Neutrophil (primary cell): ENCODE results near the gene COL4A3.

Experiments used
- H3K27ac ChIP-seq: fragments of 200-600 bp; sonication (generic); 2 replicates; pipeline ENCODE4 v1.5.1; 2016; ENCODE audit warnings: mild to moderate bottlenecking, moderate library complexity
- H3K27me3 ChIP-seq: fragments of 200-600 bp; sonication (generic); 2 replicates; pipeline ENCODE4 v1.6.0; 2016; ENCODE audit warnings: mild to moderate bottlenecking
- H3K36me3 ChIP-seq: fragments of 200-600 bp; sonication (generic); 2 replicates; pipeline ENCODE4 v1.5.1; 2017
- H3K4me1 ChIP-seq, 2 experiments: fragments of 200-600 bp in 1 of 2; sonication (generic) in 1 of 2; 1 replicate in 1 of 2; 2 replicates in 1 of 2; pipeline versions ENCODE4 v1.5.1 to v1.6.1; 2013 to 2016; ENCODE audit warnings: low read depth in 1 of 2, low read length in 1 of 2, mild to moderate bottlenecking in 1 of 2, moderate library complexity in 1 of 2; ENCODE audit not compliant: control insufficient read depth in 1 of 2, insufficient read depth in 1 of 2
- H3K4me3 ChIP-seq, 2 experiments: fragments of 200-600 bp in 1 of 2; sonication (generic) in 1 of 2; 1 replicate in 1 of 2; 2 replicates in 1 of 2; pipeline ENCODE4 v1.5.1; 2013 to 2016; ENCODE audit warnings: low read depth in 1 of 2, low read length in 1 of 2, mild to moderate bottlenecking in 1 of 2, moderate library complexity in 1 of 2
- H3K9me3 ChIP-seq: fragments of 200-600 bp; sonication (generic); 2 replicates; pipeline ENCODE4 v1.5.1; 2016
- CTCF ChIP-seq: fragments of 200-600 bp; sonication (generic); IDR thresholded peaks from 2 replicates; pipeline ENCODE4 v1.5.1; 2016; ENCODE audit warnings: antibody characterized with exemption

COL4A3 gene

GRCh38 chr2:227347117-227347516 is 182.7 kb downstream of the COL4A3 start:
- TF ChIP-seq CTCF = no peak
- Histone ChIP-seq H3K4me3 (no peak overlapping the region), H3K36me3 (peaks cover 40% of the 10 kb centered on the region), H3K4me1 (no peaks in the 10 kb centered on the region), H3K27ac (no peak overlapping the region), H3K27me3 (no peaks in the 10 kb centered on the region), H3K9me3 (no peaks in the 10 kb centered on the region)

- Histone ChIP-seq H3K4me3 (no peak overlapping the region), H3K4me1 (no peaks in the 10 kb centered on the region), H3K27me3 (no peaks in the 10 kb centered on the region), H3K36me3 (peaks cover 49% of the 10 kb centered on the region), H3K9me3 (no peaks in the 10 kb centered on the region), H3K27ac (no peak overlapping the region)
- TF ChIP-seq CTCF = no peak
Measured at GRCh38 chr2:227348324-227348723, 183.9 kb downstream of the COL4A3 start.

- TF ChIP-seq CTCF = no peak
- no peaks in the 10 kb centered on the region for H3K27me3 ChIP-seq
- peaks cover 46% of the 10 kb centered on the region for H3K36me3 ChIP-seq
- H3K9me3 ChIP-seq = no peaks in the 10 kb centered on the region
- H3K4me1 ChIP-seq = no peaks in the 10 kb centered on the region
- no peak overlapping the region for H3K4me3 ChIP-seq
- H3K27ac ChIP-seq = no peak overlapping the region
Measured at GRCh38 chr2:227349989-227350612, 185.7 kb downstream of the COL4A3 start.

- Histone ChIP-seq H3K36me3 (peaks cover 44% of the 10 kb centered on the region), H3K27me3 (no peaks in the 10 kb centered on the region), H3K4me1 (no peaks in the 10 kb centered on the region), H3K9me3 (no peaks in the 10 kb centered on the region), H3K4me3 (no peak overlapping the region), H3K27ac (no peak overlapping the region)
- TF ChIP-seq CTCF = no peak
Measured at GRCh38 chr2:227351639-227352038, 187.2 kb downstream of the COL4A3 start.

- TF ChIP-seq CTCF = no peak
- no peak overlapping the region for H3K4me3 ChIP-seq
- H3K36me3 ChIP-seq = peaks cover 63% of the 10 kb centered on the region
Measured at GRCh38 chr2:227360351-227360750, 195.9 kb downstream of the COL4A3 start.

GRCh38 chr2:227363756-227364155 is 199.3 kb downstream of the COL4A3 start:
- no peak overlapping the region for H3K27ac ChIP-seq
- H3K4me3 ChIP-seq = no peak overlapping the region
- peaks cover 6 to 12% of the 10 kb centered on the region in 2 experiments for H3K4me1 ChIP-seq
- H3K27me3 ChIP-seq = peaks cover 7% of the 10 kb centered on the region
- no peaks in the 10 kb centered on the region for H3K9me3 ChIP-seq
- H3K36me3 ChIP-seq = peaks cover 29% of the 10 kb centered on the region
- no peak for TF ChIP-seq CTCF

More at GRCh38 chr2:227360351-227360750, 195.9 kb downstream of the COL4A3 start:
- H3K27me3 ChIP-seq = no peaks in the 10 kb centered on the region
- no peaks in the 10 kb centered on the region for H3K9me3 ChIP-seq
- no peak overlapping the region for H3K27ac ChIP-seq
- no peaks in the 10 kb centered on the region for H3K4me1 ChIP-seq
